ENCODE results near the gene AP1S2. TPM values are rescaled to one million over a fixed set of nuclear protein-coding genes. Genes with fewer than 3 reads are reported as not detected.

Gene AP1S2
- total and polyA plus RNA-seq, 8 donors, result 4.0 to 17.5 (median 6.8) TPM

- peaks cover 0 to 10% (median 0%) of the 10 kb centered on the region in 3 donors for H3K4me1 ChIP-seq
- intact Hi-C loops (cut with DNase I), result no loop called here
- H3K36me3 ChIP-seq, result no peaks in the 10 kb centered on the region
- peaks cover 0 to 18% (median 0%) of the 10 kb centered on the region in 4 donors for H3K27me3 ChIP-seq
- H3K9me3 ChIP-seq, result no peaks in the 10 kb centered on the region
- FAIRE-seq (no peak), ATAC-seq (no peak), DNase-seq (no peak)
- no peak for TF ChIP-seq CTCF (IDR thresholded peaks at IDR 0.05)
- H3K4me3 ChIP-seq, result no peak overlapping the region
- no peak overlapping the region for H3K27ac ChIP-seq
- WGBS, 2 donors, result 22 to 41% methylated on average over 1 of the region's 1 CpG
These were observed 2.0 kb upstream of the AP1S2 start for GRCh38 chrX:15856636-15857035.

DNA sequence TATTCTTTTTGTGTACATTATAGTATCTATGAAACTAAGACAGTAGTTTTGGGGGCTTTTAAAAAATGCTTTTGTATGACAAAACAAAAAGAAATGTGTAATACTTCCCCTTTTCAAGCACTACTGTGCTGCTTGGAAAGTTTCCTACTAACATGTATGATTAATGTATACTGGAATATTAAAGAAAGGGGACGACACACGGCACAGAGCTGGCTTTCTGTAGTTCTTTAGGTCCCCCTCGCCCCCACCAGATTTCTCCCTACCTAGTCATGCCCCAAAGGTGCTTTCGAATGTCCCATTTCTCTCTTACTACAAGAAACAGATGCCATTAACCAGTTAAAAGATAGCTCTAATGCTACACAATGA lies 1.6 kb upstream of the AP1S2 start:
- WGBS, 2 donors, result 35 to 39% methylated on average over 4 of the region's 4 CpGs
- no peak for ATAC-seq
- H3K4me3 ChIP-seq, result peak overlapping the region in 1 of 4 donors; percentile 90
- TF ChIP-seq CTCF (IDR thresholded peaks at IDR 0.05), result no peak
- no peaks in the 10 kb centered on the region for H3K36me3 ChIP-seq
- peaks cover 0 to 10% (median 0%) of the 10 kb centered on the region in 3 donors for H3K4me1 ChIP-seq
- H3K27me3 ChIP-seq, result peaks cover 0 to 18% (median 0%) of the 10 kb centered on the region in 4 donors
- DNase-seq, result no peak
- FAIRE-seq, result no peak
- intact Hi-C loops (cut with DNase I), result no loop called here
- H3K9me3 ChIP-seq, result no peaks in the 10 kb centered on the region
- peak overlapping the region in 2 of 4 donors; percentile 87 to 92 for H3K27ac ChIP-seq

DNA sequence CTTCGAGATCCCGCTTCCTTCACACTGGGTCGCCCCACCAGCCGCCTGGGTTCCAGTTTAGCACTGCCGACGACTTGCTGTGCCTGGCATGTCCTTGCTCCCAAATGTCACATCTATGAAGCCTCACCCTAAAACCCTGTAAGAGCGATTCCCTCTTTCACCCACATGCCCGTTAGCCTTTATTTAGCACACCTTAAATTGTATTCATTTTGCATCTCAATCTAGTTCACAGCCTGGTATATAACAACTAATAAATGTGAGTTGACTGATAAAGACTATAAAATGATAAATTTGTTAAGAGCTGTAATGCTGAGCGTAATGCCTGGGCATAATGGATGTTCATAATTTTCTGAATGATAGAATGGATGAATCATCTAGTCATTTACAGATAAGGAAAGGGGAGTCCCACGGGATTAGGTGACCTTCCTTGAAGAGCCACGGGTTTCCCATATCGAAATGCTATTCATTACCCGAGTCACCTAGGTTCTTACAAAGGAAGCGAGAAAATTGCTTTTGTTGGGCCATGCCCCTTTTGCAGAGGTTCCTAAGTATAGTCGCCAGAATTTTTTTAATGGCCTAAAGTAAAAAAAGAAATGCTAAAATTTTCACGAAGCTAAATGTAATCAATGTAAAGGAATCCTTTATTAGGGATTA lies 1.1 kb upstream of the AP1S2 start:
- intact Hi-C loops (cut with DNase I), result no loop called here
- no peaks in the 10 kb centered on the region for H3K9me3 ChIP-seq
- no peaks in the 10 kb centered on the region for H3K36me3 ChIP-seq
- H3K27ac ChIP-seq, result peak overlapping the region; percentile 70 to 92 (median 84)
- H3K4me3 ChIP-seq, result peak overlapping the region; percentile 69 to 90 (median 80)
- ATAC-seq (no peak), FAIRE-seq (no peak), DNase-seq (no peak)
- WGBS, 2 donors, result 10 to 13% methylated on average over 16 of the region's 16 CpGs
- peaks cover 0 to 18% (median 0%) of the 10 kb centered on the region in 4 donors for H3K27me3 ChIP-seq
- H3K4me1 ChIP-seq, result peaks cover 0 to 10% (median 0%) of the 10 kb centered on the region in 3 donors
- TF ChIP-seq CTCF (IDR thresholded peaks at IDR 0.05), result no peak

DNA sequence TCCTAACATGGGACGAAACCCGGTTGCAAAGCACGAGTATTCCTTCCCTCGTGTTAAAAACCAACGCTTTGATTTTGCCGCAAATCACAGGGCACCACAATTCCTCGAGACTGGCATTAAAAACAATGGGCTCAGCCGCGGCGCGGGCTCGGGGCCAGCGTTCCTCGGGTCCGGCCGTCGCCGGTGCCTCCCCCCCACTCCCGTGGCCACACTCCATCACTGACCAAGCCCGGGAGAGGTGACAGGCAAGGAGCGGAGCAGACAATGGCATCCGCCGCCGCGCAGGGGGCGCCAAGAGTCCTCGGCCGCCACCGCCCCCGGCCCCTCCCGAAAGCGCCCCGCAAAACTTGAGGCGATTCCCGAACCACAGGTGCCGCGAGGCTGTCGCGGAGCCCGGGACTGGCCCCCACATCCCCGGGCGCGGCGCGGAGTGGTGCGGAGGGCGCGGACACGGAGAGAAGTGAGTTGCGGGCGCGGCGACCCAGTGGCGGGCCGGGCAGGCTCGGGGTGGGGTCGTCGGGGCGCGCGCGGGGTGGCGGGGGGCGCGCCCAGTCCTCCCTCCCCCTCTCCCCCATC lies 445 bp downstream of the AP1S2 start:
- peaks cover 0 to 10% (median 0%) of the 10 kb centered on the region in 3 donors for H3K4me1 ChIP-seq
- ATAC-seq (peak in 3 of 4 donors; percentile 7 to 26 (median 24)), DNase-seq (peak; percentile 35 to 79 (median 67)), FAIRE-seq (no peak)
- peak overlapping the region; percentile 69 to 90 (median 80) for H3K4me3 ChIP-seq
- H3K27ac ChIP-seq, result peak overlapping the region; percentile 46 to 92 (median 79)
- WGBS, 2 donors, result 1% methylated on average over 40 to 63 of the region's 65 CpGs
- intact Hi-C loops (cut with DNase I), result no loop called here
- no peaks in the 10 kb centered on the region for H3K36me3 ChIP-seq
- no peaks in the 10 kb centered on the region for H3K9me3 ChIP-seq
- peaks cover 0 to 18% (median 0%) of the 10 kb centered on the region in 4 donors for H3K27me3 ChIP-seq
- TF ChIP-seq CTCF (IDR thresholded peaks at IDR 0.05), result no peak
